Mesodermal cell (in vitro differentiated cells): ENCODE data around the gene MRPL51.

Source experiments
- H3K27ac ChIP-seq: 2 replicates; pipeline ENCODE4 v1.7.0; 2013; ENCODE audit warnings: mild to moderate bottlenecking, low read depth, low read length, moderate library complexity; ENCODE audit not compliant: severe bottlenecking
- H3K36me3 ChIP-seq: 2 replicates; pipeline ENCODE4 v1.7.1; 2013; ENCODE audit warnings: mild to moderate bottlenecking, low read length, moderate library complexity; ENCODE audit not compliant: control insufficient read depth, insufficient read depth
- H3K4me1 ChIP-seq: one replicate; pipeline ENCODE4 v1.7.1; 2013; ENCODE audit warnings: mild to moderate bottlenecking, low read length; ENCODE audit not compliant: insufficient read depth, control insufficient read depth, poor library complexity, severe bottlenecking
- H3K4me3 ChIP-seq: 2 replicates; pipeline ENCODE4 v1.7.0; 2013; ENCODE audit warnings: low read length, control low read depth, mild to moderate bottlenecking; ENCODE audit not compliant: insufficient read depth, poor library complexity, severe bottlenecking; ENCODE audit errors: extremely low read depth
- H3K9me3 ChIP-seq: 2 replicates; pipeline ENCODE4 v1.7.1; 2013; ENCODE audit warnings: mild to moderate bottlenecking, low read length, moderate library complexity; ENCODE audit not compliant: control insufficient read depth
- WGBS, 2 experiments: methylation state at CpG; one replicate each; pipeline ENCODE4 v1.1.5; 2013; ENCODE audit warnings: missing lambda C conversion rate in 2 of 2; ENCODE audit not compliant: insufficient coverage in 2 of 2; 5-methylcytosine and 5-hydroxymethylcytosine counted together

Gene MRPL51

GRCh38 chr12:6530576-6531260 lies 37.7 kb upstream of the MRPL51 start:
- peaks cover 29% of the 10 kb centered on the region for H3K4me1 ChIP-seq
- no peaks in the 10 kb centered on the region for H3K9me3 ChIP-seq
- no peak overlapping the region for H3K4me3 ChIP-seq
- H3K36me3 ChIP-seq, result peaks cover 73% of the 10 kb centered on the region
- 95 to 96% methylated on average over 16 to 18 of the region's 18 CpGs for WGBS, 2 experiments
- H3K27ac ChIP-seq, result no peak overlapping the region

DNA sequence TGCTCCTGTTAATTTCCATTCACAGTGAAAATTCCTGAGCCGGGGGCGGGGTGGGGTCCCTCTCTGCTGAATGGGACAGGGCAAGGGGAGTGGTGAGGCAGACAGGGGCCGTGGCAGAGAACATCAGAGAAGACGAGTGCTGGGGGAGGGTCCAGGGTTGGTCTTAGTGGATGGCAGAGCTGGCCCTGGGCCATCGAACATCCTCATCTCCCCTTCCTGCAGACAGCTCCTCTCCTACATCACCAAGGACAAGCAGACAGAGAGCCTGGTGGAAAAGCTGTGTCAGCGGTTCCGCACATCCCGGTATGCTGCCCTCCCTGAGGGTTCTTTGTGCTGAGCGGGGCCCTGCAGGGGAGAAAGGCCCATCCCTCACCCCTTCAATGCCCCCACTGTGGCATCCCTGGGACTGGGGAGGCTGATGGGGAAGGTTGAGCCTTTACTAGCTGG lies 36.3 kb upstream of the MRPL51 start:
- H3K27ac ChIP-seq, result no peak overlapping the region
- whole genome bisulfite sequencing, 2 experiments, result 75 to 86% methylated on average over 4 to 5 of the region's 9 CpGs
- peaks cover 29% of the 10 kb centered on the region for H3K4me1 ChIP-seq
- no peaks in the 10 kb centered on the region for H3K9me3 ChIP-seq
- peaks cover 78% of the 10 kb centered on the region for H3K36me3 ChIP-seq
- no peak overlapping the region for H3K4me3 ChIP-seq

DNA sequence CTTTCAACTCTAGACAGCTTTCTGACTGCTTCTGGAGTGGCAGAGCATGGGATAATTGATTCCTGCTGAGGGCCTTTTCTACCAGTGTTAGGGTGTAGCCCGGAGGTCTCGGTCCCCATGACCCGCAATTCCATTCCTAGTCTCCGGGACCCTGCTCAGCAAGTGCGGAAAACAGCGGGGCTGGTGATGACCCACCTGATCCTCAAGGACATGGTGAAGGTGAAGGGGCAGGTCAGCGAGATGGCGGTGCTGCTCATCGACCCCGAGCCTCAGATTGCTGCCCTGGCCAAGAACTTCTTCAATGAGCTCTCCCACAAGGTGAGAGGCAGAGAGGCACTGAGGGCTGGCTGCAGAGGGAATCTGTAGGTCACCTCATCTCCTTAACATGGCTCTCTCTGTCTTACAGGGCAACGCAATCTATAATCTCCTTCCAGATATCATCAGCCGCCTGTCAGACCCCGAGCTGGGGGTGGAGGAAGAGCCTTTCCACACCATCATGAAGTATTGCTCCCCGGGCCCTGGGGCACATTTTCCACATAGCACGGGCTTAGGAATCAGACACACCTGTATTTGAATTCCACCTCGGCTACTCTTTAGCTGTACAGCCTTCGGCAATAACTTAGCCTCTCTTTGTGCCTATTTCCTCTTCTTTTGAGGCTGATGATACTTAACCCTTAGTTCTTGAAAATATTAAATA lies 35.6 kb upstream of the MRPL51 start:
- H3K4me3 ChIP-seq, result no peak overlapping the region
- peaks cover 29% of the 10 kb centered on the region for H3K4me1 ChIP-seq
- H3K27ac ChIP-seq, result no peak overlapping the region
- H3K9me3 ChIP-seq, result no peaks in the 10 kb centered on the region
- H3K36me3 ChIP-seq, result peaks cover 84% of the 10 kb centered on the region
- WGBS, 2 experiments, result 86 to 89% methylated on average over 13 to 15 of the region's 17 CpGs

DNA sequence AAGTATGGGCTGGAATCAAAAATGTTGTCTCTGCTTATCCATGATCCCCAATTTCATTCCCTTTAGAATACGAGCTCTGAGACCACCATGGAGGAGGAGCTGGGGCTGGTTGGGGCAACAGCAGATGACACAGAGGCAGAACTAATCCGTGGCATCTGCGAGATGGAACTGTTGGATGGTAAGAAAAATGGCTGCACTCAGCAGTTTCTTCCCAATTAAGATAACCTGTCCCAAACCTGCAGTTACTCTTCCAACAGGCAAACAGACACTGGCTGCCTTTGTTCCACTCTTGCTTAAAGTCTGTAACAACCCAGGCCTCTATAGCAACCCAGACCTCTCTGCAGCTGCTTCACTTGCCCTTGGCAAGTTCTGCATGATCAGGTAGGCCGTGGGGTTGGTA lies 34.6 kb upstream of the MRPL51 start:
- 91 to 100% methylated on average over 1 to 3 of the region's 4 CpGs for WGBS, 2 experiments
- H3K27ac ChIP-seq, result no peak overlapping the region
- peaks cover 23% of the 10 kb centered on the region for H3K4me1 ChIP-seq
- H3K9me3 ChIP-seq, result no peaks in the 10 kb centered on the region
- no peak overlapping the region for H3K4me3 ChIP-seq
- H3K36me3 ChIP-seq, result peaks cover 94% of the 10 kb centered on the region

- Histone ChIP-seq H3K36me3 (peaks cover 100% of the 10 kb centered on the region), H3K27ac (no peak overlapping the region), H3K4me3 (no peak overlapping the region), H3K4me1 (peaks cover 15% of the 10 kb centered on the region), H3K9me3 (no peaks in the 10 kb centered on the region)
- WGBS, 2 experiments, result 95 to 97% methylated on average over 15 to 19 of the region's 19 CpGs
Measured at GRCh38 chr12:6526766-6527525, 33.9 kb upstream of the MRPL51 start.

DNA sequence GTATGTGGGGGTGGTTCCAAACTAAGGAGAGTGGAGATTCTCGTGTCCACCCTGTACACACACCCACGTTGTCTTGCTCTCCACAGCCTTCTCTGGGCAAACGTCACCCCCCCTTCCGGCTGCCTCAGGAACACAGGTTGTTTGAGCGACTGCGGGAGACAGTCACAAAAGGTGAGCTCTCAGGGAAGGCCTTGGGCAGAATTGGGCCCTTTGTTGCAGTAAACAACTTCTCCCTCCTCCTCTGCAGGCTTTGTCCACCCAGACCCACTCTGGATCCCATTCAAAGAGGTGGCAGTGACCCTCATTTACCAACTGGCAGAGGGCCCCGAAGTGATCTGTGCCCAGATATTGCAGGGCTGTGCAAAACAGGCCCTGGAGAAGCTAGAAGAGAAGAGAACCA lies 33.1 kb upstream of the MRPL51 start:
- no peaks in the 10 kb centered on the region for H3K9me3 ChIP-seq
- no peak overlapping the region for H3K27ac ChIP-seq
- peaks cover 8% of the 10 kb centered on the region for H3K4me1 ChIP-seq
- WGBS, 2 experiments, result 97 to 100% methylated on average over 7 of the region's 7 CpGs
- no peak overlapping the region for H3K4me3 ChIP-seq
- peaks cover 100% of the 10 kb centered on the region for H3K36me3 ChIP-seq

DNA sequence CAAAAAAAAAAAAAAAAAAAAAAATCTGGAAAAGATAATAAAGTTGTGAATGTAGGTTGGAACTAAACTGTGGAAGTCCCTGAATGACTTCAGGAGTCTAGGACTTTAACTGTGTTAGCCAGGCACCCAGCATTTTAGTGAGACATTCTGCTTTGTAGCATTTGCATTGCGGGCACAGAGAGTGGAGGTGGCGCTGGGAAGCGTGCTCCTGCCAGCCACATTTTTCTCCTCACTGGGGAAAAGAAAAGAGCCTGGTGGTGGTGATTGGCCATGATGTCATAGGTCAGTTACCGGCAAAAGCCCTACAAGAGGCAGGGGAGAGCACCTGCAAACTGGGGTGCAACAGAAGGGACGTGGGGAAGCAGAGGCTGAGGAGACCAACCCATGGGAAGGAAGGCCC lies 31.6 kb upstream of the MRPL51 start:
- H3K27ac ChIP-seq, result no peak overlapping the region
- H3K4me3 ChIP-seq, result no peak overlapping the region
- no peaks in the 10 kb centered on the region for H3K9me3 ChIP-seq
- WGBS, 2 experiments, result 87 to 97% methylated on average over 2 of the region's 5 CpGs
- peaks cover 5% of the 10 kb centered on the region for H3K4me1 ChIP-seq
- peaks cover 99% of the 10 kb centered on the region for H3K36me3 ChIP-seq

GRCh38 chr12:6523708-6524107 lies 30.6 kb upstream of the MRPL51 start:
- 92% methylated on average over 2 of the region's 3 CpGs; no CpG with 5 or more reads in 1 of the 2 experiments for WGBS, 2 experiments
- no peak overlapping the region for H3K4me3 ChIP-seq
- H3K36me3 ChIP-seq, result peaks cover 99% of the 10 kb centered on the region
- no peak overlapping the region for H3K27ac ChIP-seq
- H3K4me1 ChIP-seq, result peaks cover 5% of the 10 kb centered on the region
- no peaks in the 10 kb centered on the region for H3K9me3 ChIP-seq

DNA sequence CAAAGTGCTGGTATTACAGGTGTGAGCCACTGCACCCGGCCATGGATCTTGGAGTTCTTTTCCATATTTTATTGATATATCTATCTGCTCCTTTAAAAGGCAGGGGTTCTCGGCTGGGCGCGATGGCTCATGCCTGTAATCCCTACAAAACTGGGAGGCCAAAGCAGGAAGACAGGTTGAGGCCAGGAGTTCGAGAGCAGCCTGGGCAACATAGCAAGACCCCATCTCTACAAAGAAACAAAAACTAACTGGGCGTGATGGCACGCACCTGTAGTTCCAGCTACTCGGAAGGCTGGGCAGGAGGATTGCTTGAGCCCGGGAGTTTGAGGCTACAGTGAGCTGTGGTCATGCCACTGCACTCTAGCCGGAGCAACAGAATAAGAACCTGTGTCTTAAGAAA lies 29.1 kb upstream of the MRPL51 start:
- WGBS, 2 experiments, result 84 to 85% methylated on average over 8 of the region's 10 CpGs

DNA sequence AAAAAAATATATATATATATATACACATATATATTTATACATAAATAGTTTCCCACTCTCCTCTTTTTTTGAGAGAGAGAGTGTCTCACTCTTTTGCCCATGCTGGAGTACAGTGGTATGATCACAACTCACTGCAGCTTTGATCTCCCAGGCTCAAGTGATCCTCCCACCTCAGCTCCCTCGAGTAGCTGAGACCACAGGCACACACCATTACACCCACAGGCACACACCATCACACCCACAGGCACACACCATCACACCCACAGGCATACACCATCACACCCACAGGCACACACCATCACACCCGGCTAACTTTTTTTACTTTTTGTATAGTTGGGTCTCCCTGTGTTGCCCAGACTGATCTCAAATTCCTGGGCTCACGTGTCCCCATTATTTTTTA lies 27.1 kb upstream of the MRPL51 start:
- no peaks in the 10 kb centered on the region for H3K9me3 ChIP-seq
- 80% methylated on average over 1 of the region's 3 CpGs; no CpG with 5 or more reads in 1 of the 2 experiments for WGBS, 2 experiments
- peaks cover 97% of the 10 kb centered on the region for H3K36me3 ChIP-seq
- H3K27ac ChIP-seq, result no peak overlapping the region
- no peak overlapping the region for H3K4me3 ChIP-seq
- H3K4me1 ChIP-seq, result no peaks in the 10 kb centered on the region

More for the DNA sequence above, 29.1 kb upstream of the MRPL51 start:
- Histone ChIP-seq H3K9me3 (no peaks in the 10 kb centered on the region), H3K36me3 (peaks cover 97% of the 10 kb centered on the region), H3K27ac (no peak overlapping the region), H3K4me1 (peaks cover 3% of the 10 kb centered on the region), H3K4me3 (no peak overlapping the region)
